ENCODE data around the gene NEDD8.

The NEDD8 gene

DNA sequence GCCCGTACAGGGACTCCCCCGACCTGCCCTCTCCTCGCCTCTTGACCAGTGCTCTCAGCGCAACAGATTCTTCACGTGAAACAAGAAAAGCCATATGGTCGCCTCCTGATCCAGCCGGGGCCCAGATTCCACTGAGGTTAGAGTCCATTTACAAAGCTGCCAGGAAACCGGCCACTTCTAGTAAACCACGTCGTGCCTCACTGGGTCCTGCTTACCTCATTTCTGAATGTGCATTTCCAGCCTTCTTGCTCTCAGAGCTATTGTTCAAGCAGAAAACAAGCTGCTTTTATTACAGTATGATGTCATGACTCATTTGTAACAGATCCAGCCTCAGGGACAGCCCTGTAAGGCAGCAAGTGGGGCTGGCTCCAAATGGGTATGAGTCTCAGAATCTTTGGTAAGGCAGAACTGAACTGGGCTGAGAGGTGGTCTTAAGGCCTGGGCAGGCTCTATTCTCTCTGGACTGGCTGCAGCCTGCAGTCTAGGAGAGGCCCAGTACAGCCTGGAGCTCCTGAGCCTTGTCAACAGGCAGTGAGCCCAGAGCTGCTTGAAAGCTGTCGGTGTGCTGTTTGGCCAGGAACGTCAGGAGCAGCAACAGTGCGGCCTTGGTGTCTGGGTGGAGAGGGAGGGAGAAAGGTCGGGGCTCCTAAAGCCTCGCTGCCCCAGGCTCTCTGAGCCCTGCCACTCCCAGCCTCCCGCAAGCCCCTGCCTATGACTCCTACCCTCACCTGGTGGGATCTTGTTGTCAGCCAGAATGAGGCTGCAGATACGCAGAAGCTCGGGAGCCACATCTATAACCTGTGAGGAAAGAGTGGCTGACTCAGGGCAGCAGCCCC lies 52.0 kb downstream of the NEDD8 start:
- no peak for DNase-seq (ENCODE audit: low read depth)

GRCh38 chr14:24179294-24179960 lies 52.7 kb downstream of the NEDD8 start:
- DNase-seq (ENCODE audit: low read depth) = no peak

DNA sequence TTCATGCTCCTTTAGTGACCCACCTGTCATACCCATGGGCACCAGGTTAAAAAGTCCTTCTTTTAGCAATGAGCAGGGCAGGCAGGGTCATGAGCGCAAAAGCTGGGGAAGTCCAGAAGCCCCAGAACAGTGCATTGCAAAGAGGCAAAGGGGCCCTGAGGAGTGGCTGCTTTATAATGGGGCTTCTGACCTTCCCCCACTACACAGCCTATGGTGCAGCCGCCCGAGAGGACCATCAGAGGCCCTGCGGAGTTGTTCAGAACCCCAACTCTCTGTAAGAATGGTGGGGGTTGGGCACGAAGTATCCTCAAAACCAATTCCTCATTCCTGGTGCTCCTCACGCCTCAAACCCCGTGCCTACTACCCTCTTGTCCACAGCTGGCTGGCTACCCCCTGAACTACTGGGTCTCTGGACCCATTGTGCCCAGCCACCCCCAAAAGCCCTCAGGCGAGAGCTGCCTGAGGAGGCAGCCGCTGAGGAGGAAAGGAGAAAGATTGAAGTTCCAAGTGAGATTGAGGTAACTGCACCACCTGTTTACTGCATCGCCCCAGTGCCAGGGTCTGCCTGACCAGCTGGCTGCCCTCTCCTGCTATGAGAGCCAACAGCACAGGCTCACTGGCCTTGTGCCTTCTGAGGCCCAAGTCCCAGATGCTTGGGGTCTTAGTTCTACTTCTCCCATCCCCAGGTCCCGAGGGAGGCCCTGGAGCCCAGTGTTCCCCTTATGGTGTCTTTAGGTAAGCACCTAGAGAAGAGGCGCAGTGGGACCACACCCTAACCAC lies 53.6 kb downstream of the NEDD8 start:
- no peak for DNase-seq (ENCODE audit: low read depth)

- DNase-seq (ENCODE audit: low read depth) = no peak
These were observed 54.3 kb downstream of the NEDD8 start for GRCh38 chr14:24177891-24178290.

- no peak for DNase-seq (ENCODE audit: low read depth)
These were observed 54.9 kb downstream of the NEDD8 start for GRCh38 chr14:24177041-24177825.

- no peak for DNase-seq (ENCODE audit: low read depth)
These were observed 55.6 kb downstream of the NEDD8 start for GRCh38 chr14:24176599-24176998.

DNA sequence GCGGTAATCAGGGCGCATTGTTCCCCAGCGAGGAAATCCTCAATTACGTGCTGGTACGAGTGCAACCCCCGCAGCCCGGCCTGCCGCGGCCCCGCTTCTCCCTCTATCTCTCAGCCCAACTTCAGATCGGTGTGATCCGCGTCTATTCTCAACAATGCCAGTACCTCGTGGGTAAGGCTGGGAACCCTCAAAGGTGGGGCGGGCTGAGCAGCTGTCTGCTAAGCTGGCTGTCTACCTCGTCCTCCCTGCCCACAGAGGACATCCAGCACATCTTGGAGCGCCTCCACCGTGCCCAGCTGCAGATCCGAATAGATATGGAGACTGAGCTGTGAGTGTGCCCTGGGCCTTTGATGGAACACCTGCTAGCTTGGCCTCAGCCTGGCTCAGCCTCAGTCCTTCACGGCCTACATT lies 59.3 kb downstream of the NEDD8 start:
- no peak for DNase-seq (ENCODE audit: low read depth)

- no peak for DNase-seq (ENCODE audit: low read depth)
These were observed 59.8 kb downstream of the NEDD8 start for GRCh38 chr14:24172261-24172860.

DNA sequence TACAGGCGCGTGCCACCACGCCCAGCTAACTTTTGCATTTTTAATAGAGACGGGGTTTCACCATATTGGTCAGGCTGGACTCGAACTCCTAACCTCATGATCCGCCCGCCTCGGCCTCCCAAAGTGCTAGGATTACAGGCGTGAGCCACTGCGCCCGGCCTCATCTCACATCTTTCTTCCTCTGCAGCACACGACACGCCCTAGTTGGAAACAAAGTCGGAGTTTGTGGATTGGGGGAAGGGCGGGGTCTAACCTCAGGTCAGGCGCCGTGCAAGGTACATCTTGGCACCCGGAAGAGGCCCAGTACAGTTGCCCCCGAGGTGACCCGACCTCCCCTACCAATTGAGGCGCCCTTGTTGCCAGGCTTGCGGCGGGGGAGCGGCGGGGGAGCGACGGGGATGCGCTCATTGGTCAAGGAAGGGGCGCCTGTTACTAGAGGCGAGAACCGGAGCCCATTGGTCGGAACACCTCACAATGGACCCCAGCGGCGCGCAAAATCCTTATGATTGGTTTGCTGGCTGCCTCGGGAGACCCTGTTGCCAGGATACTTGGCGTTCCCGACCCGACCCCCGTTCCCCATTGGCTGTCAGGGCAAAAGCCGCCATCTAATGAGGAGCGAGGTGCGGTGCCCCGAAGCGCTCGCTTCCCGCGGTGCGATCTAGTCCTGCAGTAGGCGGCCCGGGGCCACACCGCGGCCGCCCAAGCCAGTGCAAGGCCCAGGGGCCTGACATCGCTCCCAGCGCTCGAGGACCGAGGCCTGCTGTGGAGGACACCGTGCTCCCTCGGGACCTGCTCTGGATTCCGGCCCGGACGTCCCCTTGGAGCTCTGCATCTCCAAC lies 60.5 kb downstream of the NEDD8 start, which contains the start of gene REC8:
TSS of gene REC8 (plus strand) at position 659 of the 839 bp plus-strand sequence. CDS start 473 bp downstream, outside the sequence.
- no peak for DNase-seq (ENCODE audit: low read depth)

GRCh38 chr14:24167469-24168114 lies 64.6 kb downstream of the NEDD8 start:
- no peak for DNase-seq (ENCODE audit: low read depth)

All from stimulated activated CD8-positive, alpha-beta memory T cell treated with anti-CD3 and anti-CD28 coated beads, Interleukin-15, amount 100 ng/mL, for 24 hours (primary cell).